ENCODE measurements around the gene ADGRD2.
A peak's percentile ranks its signal among the peaks of the same experiment; 100 is the strongest.

ADGRD2 gene

DNA sequence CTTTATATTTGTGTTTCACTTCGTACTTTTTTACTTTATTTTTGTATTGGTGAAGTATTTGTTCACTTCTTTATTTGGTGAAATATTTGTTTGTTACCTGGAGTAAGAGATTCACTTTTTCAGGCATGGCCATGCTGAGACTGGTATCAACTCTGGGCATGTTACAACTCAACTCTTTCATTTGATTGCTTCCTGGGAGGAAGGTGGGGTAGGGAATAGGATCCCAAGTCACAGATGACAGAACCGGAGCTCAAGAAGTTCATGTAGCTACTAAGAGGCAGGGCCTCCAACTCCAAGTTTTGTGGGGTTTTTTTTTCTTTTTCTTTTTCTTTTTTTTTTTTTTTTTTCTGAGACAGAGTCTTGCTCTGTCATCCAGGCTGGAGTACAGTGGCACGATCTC lies 6.1 kb upstream of the ADGRD2 start:
- Histone ChIP-seq H3K23ac (ENCODE audit: low read depth, low read length, poor library complexity) (no peak overlapping the region), H3K36me3 (replicated peaks in 1 of 2; ENCODE audit: control insufficient read depth in 2 of 2, insufficient read depth in 2 of 2, low read length in 2 of 2) (no peaks in the 10 kb centered on the region), H3K18ac (ENCODE audit: low read length) (no peak overlapping the region), H2BK120ac (ENCODE audit: low read depth, low read length) (no peak overlapping the region), H4K8ac (ENCODE audit: low read depth, low read length) (no peak overlapping the region), H3K4ac (ENCODE audit: low read length) (no peak overlapping the region), H3K4me2 (ENCODE audit: insufficient read depth, low read length, poor library complexity, severe bottlenecking) (no peak overlapping the region), H3K9ac (ENCODE audit: low read depth, low read length, poor library complexity) (no peak overlapping the region), H3K27ac (replicated peaks; ENCODE audit: low read length) (no peak overlapping the region), H3K9me3 (replicated peaks in 1 of 2; ENCODE audit: control insufficient read depth in 2 of 2, insufficient read depth in 1 of 2, low read depth in 1 of 2, low read length in 2 of 2) (no peaks in the 10 kb centered on the region), H2BK5ac (ENCODE audit: low read length) (no peak overlapping the region), H3K14ac (ENCODE audit: low read length) (no peak overlapping the region), H3K4me1 (ENCODE audit: control insufficient read depth in 2 of 2, insufficient read depth in 1 of 2, low read depth in 1 of 2, low read length in 2 of 2) (no peaks in the 10 kb centered on the region), H2BK12ac (ENCODE audit: low read length) (no peak overlapping the region), H2BK15ac (ENCODE audit: low read length) (no peak overlapping the region), H4K91ac (ENCODE audit: low read depth, low read length, poor library complexity) (no peak overlapping the region), H3K4me3 (ENCODE audit: low read length in 2 of 2) (no peak overlapping the region), H2AFZ (ENCODE audit: low read length) (no peak overlapping the region), H2AK5ac (ENCODE audit: low read depth, low read length) (no peak overlapping the region), H3K79me1 (ENCODE audit: low read depth, low read length) (peaks cover 1% of the 10 kb centered on the region), H3K27me3 (ENCODE audit: control insufficient read depth in 3 of 3, insufficient read depth in 3 of 3, low read depth in 1 of 3, low read length in 3 of 3) (peaks cover 0 to 18% (median 0%) of the 10 kb centered on the region in 3 experiments)
- no CpG with 5 or more reads among the region's 3 CpGs for WGBS, 2 donors (ENCODE audit: extremely low coverage in 2 of 2, insufficient read length in 2 of 2, insufficient replicate concordance in 1 of 2)
- no peak for DNase-seq (ENCODE audit: low spot score)

- H3K9ac ChIP-seq (ENCODE audit: low read depth, low read length, poor library complexity) = no peak overlapping the region
- no peak overlapping the region for H4K8ac ChIP-seq (ENCODE audit: low read depth, low read length)
- no peak for DNase-seq (ENCODE audit: low spot score)
Observed at GRCh38 chr9:124447297-124447661, 3.0 kb upstream of the ADGRD2 start.

DNA sequence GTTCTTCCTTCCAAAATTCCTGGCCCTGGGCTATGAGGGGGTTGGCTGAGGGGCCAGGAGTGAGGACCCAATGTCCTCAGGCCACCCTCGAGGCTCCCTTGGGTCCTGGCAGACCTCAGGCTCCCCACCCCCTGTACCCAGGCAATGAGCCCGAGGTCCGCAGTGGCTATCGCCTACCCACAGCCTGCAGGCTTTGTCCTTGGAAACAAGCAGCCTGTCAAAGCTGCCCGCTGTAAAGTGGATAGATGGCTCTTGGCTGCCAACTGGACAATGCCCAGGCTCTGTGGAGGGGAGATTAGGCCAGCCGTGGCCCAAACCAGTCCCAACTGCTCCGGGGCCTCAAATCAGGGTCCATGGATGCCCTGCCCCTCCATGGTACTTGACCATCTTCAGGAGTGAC lies 2.2 kb upstream of the ADGRD2 start:
- peak overlapping the region; percentile 69 for H2BK15ac ChIP-seq (ENCODE audit: low read length)
- peaks cover 0 to 4% of the 10 kb centered on the region in 2 donors for H3K9me3 ChIP-seq (replicated peaks in 1 of 2; ENCODE audit: control insufficient read depth in 2 of 2, insufficient read depth in 1 of 2, low read depth in 1 of 2, low read length in 2 of 2)
- no peak overlapping the region for H3K14ac ChIP-seq (ENCODE audit: low read length)
- H3K79me1 ChIP-seq (ENCODE audit: low read depth, low read length) = peaks cover 1% of the 10 kb centered on the region
- H2BK5ac ChIP-seq (ENCODE audit: low read length) = peak overlapping the region; percentile 27
- peak overlapping the region; percentile 15 for H3K4ac ChIP-seq (ENCODE audit: low read length)
- H2BK12ac ChIP-seq (ENCODE audit: low read length) = no peak overlapping the region
- H2BK120ac ChIP-seq (ENCODE audit: low read depth, low read length) = no peak overlapping the region
- H3K4me3 ChIP-seq (ENCODE audit: low read length in 2 of 2) = no peak overlapping the region
- no peak overlapping the region for H2AFZ ChIP-seq (ENCODE audit: low read length)
- no peaks in the 10 kb centered on the region for H3K36me3 ChIP-seq (replicated peaks in 1 of 2; ENCODE audit: control insufficient read depth in 2 of 2, insufficient read depth in 2 of 2, low read length in 2 of 2)
- no peak overlapping the region for H4K91ac ChIP-seq (ENCODE audit: low read depth, low read length, poor library complexity)
- H3K27ac ChIP-seq (replicated peaks; ENCODE audit: low read length) = no peak overlapping the region
- no peak overlapping the region for H3K9ac ChIP-seq (ENCODE audit: low read depth, low read length, poor library complexity)
- H2AK5ac ChIP-seq (ENCODE audit: low read depth, low read length) = peak overlapping the region; percentile 64
- peak overlapping the region; percentile 8 for H3K18ac ChIP-seq (ENCODE audit: low read length)
- no peak for DNase-seq (ENCODE audit: low spot score)
- H3K27me3 ChIP-seq (ENCODE audit: control insufficient read depth in 3 of 3, insufficient read depth in 3 of 3, low read depth in 1 of 3, low read length in 3 of 3) = peaks cover 3 to 51% (median 24%) of the 10 kb centered on the region in 3 experiments
- no peak overlapping the region for H3K23ac ChIP-seq (ENCODE audit: low read depth, low read length, poor library complexity)
- peak overlapping the region; percentile 54 for H4K8ac ChIP-seq (ENCODE audit: low read depth, low read length)
- no peak overlapping the region for H3K4me2 ChIP-seq (ENCODE audit: insufficient read depth, low read length, poor library complexity, severe bottlenecking)
- no CpG with 5 or more reads among the region's 7 CpGs for WGBS, 2 donors (ENCODE audit: extremely low coverage in 2 of 2, insufficient read length in 2 of 2, insufficient replicate concordance in 1 of 2)
- peaks cover 10% of the 10 kb centered on the region in 2 donors for H3K4me1 ChIP-seq (ENCODE audit: control insufficient read depth in 2 of 2, insufficient read depth in 1 of 2, low read depth in 1 of 2, low read length in 2 of 2)

More at GRCh38 chr9:124447297-124447661, 3.0 kb upstream of the ADGRD2 start:
- Histone ChIP-seq H3K27me3 (ENCODE audit: control insufficient read depth in 3 of 3, insufficient read depth in 3 of 3, low read depth in 1 of 3, low read length in 3 of 3) (peaks cover 0 to 43% (median 16%) of the 10 kb centered on the region in 3 experiments), H3K23ac (ENCODE audit: low read depth, low read length, poor library complexity) (no peak overlapping the region), H2BK120ac (ENCODE audit: low read depth, low read length) (no peak overlapping the region), H3K4me2 (ENCODE audit: insufficient read depth, low read length, poor library complexity, severe bottlenecking) (no peak overlapping the region), H2AFZ (ENCODE audit: low read length) (no peak overlapping the region), H3K9me3 (replicated peaks in 1 of 2; ENCODE audit: control insufficient read depth in 2 of 2, insufficient read depth in 1 of 2, low read depth in 1 of 2, low read length in 2 of 2) (no peaks in the 10 kb centered on the region), H2AK5ac (ENCODE audit: low read depth, low read length) (no peak overlapping the region), H3K27ac (replicated peaks; ENCODE audit: low read length) (no peak overlapping the region), H3K36me3 (replicated peaks in 1 of 2; ENCODE audit: control insufficient read depth in 2 of 2, insufficient read depth in 2 of 2, low read length in 2 of 2) (no peaks in the 10 kb centered on the region), H3K14ac (ENCODE audit: low read length) (no peak overlapping the region), H3K18ac (ENCODE audit: low read length) (no peak overlapping the region), H2BK15ac (ENCODE audit: low read length) (no peak overlapping the region), H3K4me1 (ENCODE audit: control insufficient read depth in 2 of 2, insufficient read depth in 1 of 2, low read depth in 1 of 2, low read length in 2 of 2) (peaks cover 9 to 10% of the 10 kb centered on the region in 2 donors), H3K4me3 (ENCODE audit: low read length in 2 of 2) (no peak overlapping the region), H3K79me1 (ENCODE audit: low read depth, low read length) (peaks cover 1% of the 10 kb centered on the region), H2BK12ac (ENCODE audit: low read length) (no peak overlapping the region), H4K91ac (ENCODE audit: low read depth, low read length, poor library complexity) (no peak overlapping the region), H3K4ac (ENCODE audit: low read length) (no peak overlapping the region), H2BK5ac (ENCODE audit: low read length) (no peak overlapping the region)
- no CpG with 5 or more reads among the region's 4 CpGs for WGBS, 2 donors (ENCODE audit: extremely low coverage in 2 of 2, insufficient read length in 2 of 2, insufficient replicate concordance in 1 of 2)

GRCh38 chr9:124449381-124450151 lies 685 bp upstream of the ADGRD2 start:
- Histone ChIP-seq H3K79me1 (ENCODE audit: low read depth, low read length) (peaks cover 1% of the 10 kb centered on the region), H2BK15ac (ENCODE audit: low read length) (no peak overlapping the region), H3K36me3 (replicated peaks in 1 of 2; ENCODE audit: control insufficient read depth in 2 of 2, insufficient read depth in 2 of 2, low read length in 2 of 2) (no peaks in the 10 kb centered on the region), H2BK5ac (ENCODE audit: low read length) (no peak overlapping the region), H3K9me3 (replicated peaks in 1 of 2; ENCODE audit: control insufficient read depth in 2 of 2, insufficient read depth in 1 of 2, low read depth in 1 of 2, low read length in 2 of 2) (peaks cover 0 to 4% of the 10 kb centered on the region in 2 donors), H2AK5ac (ENCODE audit: low read depth, low read length) (no peak overlapping the region), H3K18ac (ENCODE audit: low read length) (no peak overlapping the region), H3K4me3 (ENCODE audit: low read length in 2 of 2) (no peak overlapping the region), H3K27ac (replicated peaks; ENCODE audit: low read length) (no peak overlapping the region), H3K9ac (ENCODE audit: low read depth, low read length, poor library complexity) (no peak overlapping the region), H3K23ac (ENCODE audit: low read depth, low read length, poor library complexity) (no peak overlapping the region), H2BK12ac (ENCODE audit: low read length) (no peak overlapping the region), H4K8ac (ENCODE audit: low read depth, low read length) (no peak overlapping the region), H3K4me1 (ENCODE audit: control insufficient read depth in 2 of 2, insufficient read depth in 1 of 2, low read depth in 1 of 2, low read length in 2 of 2) (peaks cover 10 to 11% of the 10 kb centered on the region in 2 donors), H2AFZ (ENCODE audit: low read length) (peak overlapping the region; percentile 81), H3K4ac (ENCODE audit: low read length) (peak overlapping the region; percentile 2), H3K4me2 (ENCODE audit: insufficient read depth, low read length, poor library complexity, severe bottlenecking) (no peak overlapping the region), H2BK120ac (ENCODE audit: low read depth, low read length) (no peak overlapping the region), H3K14ac (ENCODE audit: low read length) (no peak overlapping the region), H4K91ac (ENCODE audit: low read depth, low read length, poor library complexity) (no peak overlapping the region), H3K27me3 (ENCODE audit: control insufficient read depth in 3 of 3, insufficient read depth in 3 of 3, low read depth in 1 of 3, low read length in 3 of 3) (peaks cover 4 to 64% (median 34%) of the 10 kb centered on the region in 3 experiments)
- WGBS, 2 donors (ENCODE audit: extremely low coverage in 2 of 2, insufficient read length in 2 of 2, insufficient replicate concordance in 1 of 2) = no CpG with 5 or more reads among the region's 13 CpGs
- no peak for DNase-seq (ENCODE audit: low spot score)
